Measurements from ENCODE around the gene FADS2. TPM values are rescaled to one million over a fixed set of nuclear protein-coding genes. Genes with fewer than 3 reads are reported as not detected.
A peak's percentile ranks its signal among the peaks of the same experiment; 100 is the strongest.

The FADS2 gene
- total and polyA plus RNA-seq, 9 of the 15 experiments (the other 6 are each of a cell fraction or from before 2014, with no cell fraction given), result 2.9 to 42.8 (median 16.2) TPM

- no peak for TF ChIP-seq ARID3B (CRISPR knock-in tag; IDR thresholded peaks at IDR 0.05; ENCODE audit: borderline replicate concordance)
- TF ChIP-seq ZC3H4 (CRISPR knock-in tag; IDR thresholded peaks at IDR 0.05; ENCODE audit: borderline replicate concordance), result no peak
- TF ChIP-seq SAP30 (IDR thresholded peaks at IDR 0.05; ENCODE audit: borderline replicate concordance, insufficient read depth, low read depth, low read length, poor library complexity, severe bottlenecking), result no peak
- no peak for TF ChIP-seq TAF15 (IDR thresholded peaks at IDR 0.05; ENCODE audit: low read depth, low read length)
- TF ChIP-seq MEIS2 (IDR thresholded peaks at IDR 0.05; ENCODE audit: partially characterized antibody), result peak; percentile 87
- TF ChIP-seq LEF1 (IDR thresholded peaks at IDR 0.05), result peak; percentile 72; the same call in 1 of the 2 replicates
- TF ChIP-seq CCAR2 (IDR thresholded peaks at IDR 0.05; ENCODE audit: low read depth, low read length), result no peak
- TF ChIP-seq HBP1 (CRISPR knock-in tag; IDR thresholded peaks at IDR 0.05), result 0 out of 2 replicates have a peak, but pooled peaks have one; percentile 53
- TF ChIP-seq ZBTB33 (CRISPR knock-in tag; IDR thresholded peaks at IDR 0.05), result no peak
- TF ChIP-seq PPARD (CRISPR knock-in tag; IDR thresholded peaks at IDR 0.05), result no peak
- no peak for TF ChIP-seq TSC22D4 (tag; IDR thresholded peaks at IDR 0.05)
- TF ChIP-seq TARDBP (IDR thresholded peaks at IDR 0.05), result no peak
- peak; percentile 70 for TF ChIP-seq POLR2G (IDR thresholded peaks at IDR 0.05; ENCODE audit: low read depth, low read length)
- no peak for TF ChIP-seq POLR3G (IDR thresholded peaks at IDR 0.05; ENCODE audit: extremely low read depth, insufficient read length, insufficient replicate concordance)
- peak; percentile 83 for TF ChIP-seq SOX6 (IDR thresholded peaks at IDR 0.05)
- no peak for TF ChIP-seq ZNF24 (IDR thresholded peaks at IDR 0.05)
- no peak for TF ChIP-seq BRF2 (IDR thresholded peaks at IDR 0.05; ENCODE audit: borderline replicate concordance, insufficient read depth, insufficient read length)
- TF ChIP-seq ZNF384 (IDR thresholded peaks at IDR 0.05; ENCODE audit: low read depth, low read length), result no peak
- no peak for TF ChIP-seq RFX5 (IDR thresholded peaks at IDR 0.05; ENCODE audit: low read depth, low read length)
- peak; percentile 52; the same call in 1 of the 2 replicates for TF ChIP-seq TOE1 (IDR thresholded peaks at IDR 0.05; ENCODE audit: borderline replicate concordance)
- TF ChIP-seq TOE1 (CRISPR knock-in tag; IDR thresholded peaks at IDR 0.05; ENCODE audit: borderline replicate concordance, low read depth), result no peak
- peak; percentile 93 for TF ChIP-seq ZNF589 (CRISPR knock-in tag; IDR thresholded peaks at IDR 0.05; ENCODE audit: low read depth)
- TF ChIP-seq CBX1 (IDR thresholded peaks at IDR 0.05; ENCODE audit: low read depth), result no peak
Measured at GRCh38 chr11:61869708-61870451, 41.8 kb downstream of the FADS2 start (continued).
